GM23338 (cell line): ENCODE data around the gene SPX.

Source experiments
- CTCF ChIP-seq, 2 experiments: fragments of 200-600 bp in 1 of 2; sonication (generic) in 1 of 2; conservative IDR thresholded peaks; 2 replicates each; pipeline versions ENCODE4 v1.5.1 to v1.6.1; 2016 to 2017; ENCODE audit warnings: antibody characterized with exemption in 2 of 2, low read depth in 2 of 2, mild to moderate bottlenecking in 2 of 2, moderate library complexity in 1 of 2
- EZH2 ChIP-seq: fragments of 200-600 bp; sonication (generic); IDR thresholded peaks from one replicate; pipeline ENCODE4 v1.8.0; 2017; ENCODE audit warnings: antibody characterized with exemption, mild to moderate bottlenecking, low read depth; ENCODE audit not compliant: unreplicated experiment
- EZH2phosphoT487 ChIP-seq: fragments of 200-600 bp; sonication (generic); IDR thresholded peaks from one replicate; pipeline ENCODE4 v1.8.1; 2018; ENCODE audit warnings: antibody characterized with exemption; ENCODE audit not compliant: unreplicated experiment
- REST ChIP-seq: IDR thresholded peaks from one replicate; pipeline ENCODE4 v1.6.1; 2018; ENCODE audit warnings: antibody characterized with exemption; ENCODE audit not compliant: unreplicated experiment

GRCh38 chr12:21580748-21581516 is 54.8 kb downstream of the SPX start:
- TF ChIP-seq CTCF (conservative IDR thresholded peaks at IDR 0.05; ENCODE audit: low read depth in 2 of 2) (no peak), EZH2 (no peak), REST (no peak), EZH2phosphoT487 (no peak)
